Mesothelial cell of epicardium (in vitro differentiated cells): ENCODE data around the gene INO80B. TPM values are rescaled to one million over a fixed set of nuclear protein-coding genes. Genes with fewer than 3 reads are reported as not detected.
"Not testable (repeated sequence)": the region's sequence is repeated elsewhere in the genome, so short reads cannot be mapped to it uniquely, and the experiment has no call there.

Source experiments
- DNase-seq, 2 experiments: peaks; one replicate each; pipeline ENCODE4 v3.0.0; 2021; ENCODE audit warnings: low spot score in 2 of 2; ENCODE audit not compliant: unreplicated experiment in 2 of 2
- H3K27ac Mint-ChIP-seq: 2 replicates; pipeline ENCODE4 v1.8.0; 2021; ENCODE audit warnings: mixed read lengths
- H3K27me3 Mint-ChIP-seq: 2 replicates; pipeline ENCODE4 v1.8.0; 2021; ENCODE audit warnings: low read depth, mixed read lengths
- H3K36me3 Mint-ChIP-seq: 2 replicates; pipeline ENCODE4 v1.8.0; 2021; ENCODE audit warnings: mixed read lengths
- H3K4me1 Mint-ChIP-seq: 2 replicates; pipeline ENCODE4 v1.8.0; 2021; ENCODE audit warnings: mixed read lengths
- H3K4me3 Mint-ChIP-seq: 2 replicates; pipeline ENCODE4 v1.8.0; 2021; ENCODE audit warnings: mild to moderate bottlenecking, moderate library complexity, mixed read lengths
- H3K9me3 Mint-ChIP-seq: 2 replicates; pipeline ENCODE4 v1.8.0; 2021; ENCODE audit warnings: mixed read lengths
- CTCF ChIP-seq: fragments of 200-600 bp; sonication (generic); IDR thresholded peaks from one replicate; pipeline ENCODE4 v1.5.0; 2021; ENCODE audit warnings: antibody characterized with exemption; ENCODE audit not compliant: unreplicated experiment
- total RNA-seq: library from RNA; stranded (reverse); gene quantifications from 3 replicates; pipeline ENCODE4 v1.2.1, GENCODE V29; 2021

Gene INO80B
- total RNA-seq, 1 donor from 2014 or later: 48.1 TPM

DNA sequence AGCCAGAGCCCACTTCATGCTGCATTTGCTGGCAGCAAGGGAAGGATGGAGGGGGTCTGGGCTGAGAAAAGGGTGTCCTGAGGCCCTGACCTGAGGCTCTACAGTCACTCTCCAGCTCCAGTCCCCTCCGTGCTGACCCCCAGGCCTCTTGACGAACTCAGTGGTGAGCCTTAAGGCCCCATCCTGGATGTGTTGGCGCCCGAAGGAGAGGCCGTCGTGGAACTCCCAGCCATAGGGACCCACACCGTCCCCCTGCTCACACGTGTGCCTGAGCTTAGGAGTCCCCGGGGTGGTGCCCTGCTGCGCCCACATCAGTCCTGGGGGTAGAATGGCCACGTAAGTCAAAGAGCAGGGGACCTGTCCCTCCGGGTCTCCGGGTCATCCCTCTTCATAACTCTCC lies 9.5 kb downstream of the INO80B start:
- peaks cover 23% of the 10 kb centered on the region for H3K4me1 Mint-ChIP-seq
- TF ChIP-seq CTCF: no peak
- H3K9me3 Mint-ChIP-seq: no peaks in the 10 kb centered on the region
- H3K4me3 Mint-ChIP-seq: peak overlapping the region; percentile 95
- no peaks in the 10 kb centered on the region for H3K27me3 Mint-ChIP-seq
- no peaks in the 10 kb centered on the region for H3K36me3 Mint-ChIP-seq
- no peak for DNase-seq
- peak overlapping the region; percentile 83 for H3K27ac Mint-ChIP-seq

- H3K27ac Mint-ChIP-seq: peak overlapping the region; percentile 65
- DNase-seq, H3K9me3 Mint-ChIP-seq, H3K27me3 Mint-ChIP-seq, H3K36me3 Mint-ChIP-seq: not testable (repeated sequence)
- peak overlapping the region; percentile 42 for H3K4me3 Mint-ChIP-seq
- H3K4me1 Mint-ChIP-seq: peaks cover 21% of the 10 kb centered on the region
Observed at GRCh38 chr2:74470742-74471141, 15.9 kb downstream of the INO80B start.

GRCh38 chr2:74471332-74472065 lies 16.6 kb downstream of the INO80B start:
- Mint-ChIP-seq H3K9me3 (no peaks in the 10 kb centered on the region), H3K4me1 (peaks cover 18% of the 10 kb centered on the region), H3K27me3 (no peaks in the 10 kb centered on the region), H3K27ac (peak overlapping the region; percentile 99), H3K36me3 (peaks cover 2% of the 10 kb centered on the region), H3K4me3 (peak overlapping the region; percentile 94)
- DNase-seq: no peak
- TF ChIP-seq CTCF: no peak

GRCh38 chr2:74472086-74472944 lies 17.4 kb downstream of the INO80B start, which contains the start of gene MRPL53:
Gene MRPL53 (minus strand): TSS chr2:74472680. CDS start chr2:74472660, 20 bp downstream.
- Mint-ChIP-seq H3K4me3 (peak within 1 kb of the TSS; percentile 94), H3K27me3 (no peaks in the 10 kb centered on the region), H3K9me3 (no peaks in the 10 kb centered on the region), H3K4me1 (peaks cover 18% of the 10 kb centered on the region), H3K27ac (peak within 1 kb of the TSS; percentile 99), H3K36me3 (peaks cover 5% of the 10 kb centered on the region)
- TF ChIP-seq CTCF: no peak
- peak; percentile 89 to 94 for DNase-seq

GRCh38 chr2:74472945-74473258 lies 18.0 kb downstream of the INO80B start:
- H3K4me3 Mint-ChIP-seq: peak overlapping the region; percentile 94
- no peaks in the 10 kb centered on the region for H3K9me3 Mint-ChIP-seq
- peaks cover 9% of the 10 kb centered on the region for H3K36me3 Mint-ChIP-seq
- H3K4me1 Mint-ChIP-seq: peaks cover 18% of the 10 kb centered on the region
- no peak for TF ChIP-seq CTCF
- H3K27ac Mint-ChIP-seq: peak overlapping the region; percentile 99
- H3K27me3 Mint-ChIP-seq: no peaks in the 10 kb centered on the region
- DNase-seq: no peak

DNA sequence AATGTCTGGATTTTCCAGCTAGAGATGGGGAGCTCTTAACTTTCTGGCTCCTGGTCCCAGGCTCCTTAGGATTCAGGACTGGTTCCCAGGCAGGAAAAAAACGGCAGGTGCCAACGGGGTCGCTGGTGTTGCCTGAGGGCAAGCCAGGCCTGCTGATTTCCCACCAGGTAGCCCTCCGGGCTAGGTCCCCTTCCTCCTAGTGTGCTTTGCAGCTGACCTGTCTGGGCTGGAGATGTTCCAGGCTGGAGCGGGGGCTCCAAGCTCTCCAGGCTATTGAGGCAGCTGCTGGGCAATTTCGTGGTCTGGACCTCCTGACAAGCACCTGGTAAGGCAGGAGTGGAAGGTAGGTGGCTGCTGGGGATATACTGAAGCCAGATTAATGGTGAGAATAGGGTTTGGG lies 19.6 kb downstream of the INO80B start:
- no peak for TF ChIP-seq CTCF
- Mint-ChIP-seq H3K27ac (peak overlapping the region; percentile 9), H3K4me3 (no peak overlapping the region), H3K36me3 (peaks cover 9% of the 10 kb centered on the region), H3K27me3 (no peaks in the 10 kb centered on the region), H3K4me1 (peaks cover 18% of the 10 kb centered on the region), H3K9me3 (no peaks in the 10 kb centered on the region)
- DNase-seq: no peak
